Measurements from ENCODE around the gene ALDH6A1. TPM values are rescaled to one million over a fixed set of nuclear protein-coding genes. Genes with fewer than 3 reads are reported as not detected.

ALDH6A1 gene
- total RNA-seq (2013) = 8.7 TPM
- polyA plus RNA-seq = 10 to 100 TPM in 1 of 3 donors, 1 to 10 TPM in 2; 2.5 to 15.1 (median 8.8) TPM
- 2.1 and 4.9 TPM in 2 replicates for polyA minus RNA-seq
- 0.34 to 13.7 (median 8.4) reads per million in 11 experiments for total RNA-seq

- peak within 1 kb of the TSS; percentile 94 to 100 for H3K4me3 Mint-ChIP-seq
- Histone ChIP-seq H3K4me3 (replicated peaks in 1 of 3; ENCODE audit: low read depth in 2 of 3, low read length in 3 of 3) (peak within 1 kb of the TSS; percentile 85 to 86 (median 85)), H3K9ac (ENCODE audit: insufficient read depth, low read length, poor library complexity, severe bottlenecking) (peak within 1 kb of the TSS; percentile 64), H2AFZ (ENCODE audit: insufficient read depth, low read depth, low read length, poor library complexity, severe bottlenecking) (peak within 1 kb of the TSS; percentile 94), H3K36me3 (replicated peaks in 1 of 2; ENCODE audit: control insufficient read depth in 1 of 2, insufficient read depth in 2 of 2, low read length in 2 of 2) (no peaks in the 10 kb centered on the region), H3K27me3 (ENCODE audit: control insufficient read depth in 2 of 2, insufficient read depth in 2 of 2, low read length in 2 of 2) (no peaks in the 10 kb centered on the region), H3K27ac (ENCODE audit: low read depth in 1 of 2, low read length in 2 of 2) (peak within 1 kb of the TSS; percentile 25 to 77), H3K4me2 (replicated peaks; ENCODE audit: extremely low read depth, low read length, poor library complexity, severe bottlenecking) (peak within 1 kb of the TSS; percentile 85), H4K20me1 (ENCODE audit: insufficient read depth, low read length) (no peaks in the 10 kb centered on the region), H3K9me3 (replicated peaks in 1 of 2; ENCODE audit: control insufficient read depth in 1 of 2, insufficient read depth in 1 of 2, low read length in 2 of 2) (no peaks in the 10 kb centered on the region), H3K4me1 (ENCODE audit: control insufficient read depth in 1 of 2, insufficient read depth in 2 of 2, low read length in 2 of 2) (peaks cover 23 to 26% of the 10 kb centered on the region in 2 donors), H3K79me2 (ENCODE audit: insufficient read depth, low read length) (peaks cover 42% of the 10 kb centered on the region)
- WGBS (ENCODE audit: insufficient coverage) = 0% methylated on average over 24 of the region's 46 CpGs
- H3K36me3 Mint-ChIP-seq = no peaks in the 10 kb centered on the region
- DNase-seq = peak; percentile 100
- peaks cover 28% of the 10 kb centered on the region for H3K4me1 Mint-ChIP-seq
- H3K27me3 Mint-ChIP-seq (ENCODE audit: low read depth in 3 of 3) = peaks cover 0 to 3% (median 2%) of the 10 kb centered on the region in 3 donors
- intact Hi-C loops (cut with micrococcal nuclease) = loop anchor here (5.0 kb wide), 1 partner anchor 408 kb away; the partner anchor contains the start of genes ISCA2 (in 2 of the 2) and NPC2 (in 2 of the 2)
- H3K9me3 Mint-ChIP-seq = no peaks in the 10 kb centered on the region
- peak; percentile 6 for TF ChIP-seq CTCF (IDR thresholded peaks at IDR 0.05)
- H3K27ac Mint-ChIP-seq = peak within 1 kb of the TSS; percentile 86 to 97 (median 92)
Measured at GRCh38 chr14:74084277-74085046, at the start of gene ALDH6A1, which contains the start of gene LIN52. ALDH6A1 (minus strand) TSS chr14:74084453; CDS start chr14:74084394, 59 bp downstream. LIN52 (plus strand) TSS chr14:74084956; CDS start chr14:74084975, 19 bp downstream.

- peaks cover 6 to 11% of the 10 kb centered on the region in 2 donors for H3K36me3 Mint-ChIP-seq
- Histone ChIP-seq H3K79me2 (ENCODE audit: insufficient read depth, low read length) (no peaks in the 10 kb centered on the region), H3K9ac (ENCODE audit: insufficient read depth, low read length, poor library complexity, severe bottlenecking) (no peak overlapping the region), H2AFZ (ENCODE audit: insufficient read depth, low read depth, low read length, poor library complexity, severe bottlenecking) (no peak overlapping the region), H3K36me3 (replicated peaks in 1 of 2; ENCODE audit: control insufficient read depth in 1 of 2, insufficient read depth in 2 of 2, low read length in 2 of 2) (no peaks in the 10 kb centered on the region), H4K20me1 (ENCODE audit: insufficient read depth, low read length) (no peaks in the 10 kb centered on the region), H3K4me3 (replicated peaks in 1 of 3; ENCODE audit: low read depth in 2 of 3, low read length in 3 of 3) (no peak overlapping the region), H3K27ac (ENCODE audit: low read depth in 1 of 2, low read length in 2 of 2) (no peak overlapping the region), H3K4me1 (ENCODE audit: control insufficient read depth in 1 of 2, insufficient read depth in 2 of 2, low read length in 2 of 2) (peaks cover 8 to 10% of the 10 kb centered on the region in 2 donors), H3K9me3 (replicated peaks in 1 of 2; ENCODE audit: control insufficient read depth in 1 of 2, insufficient read depth in 1 of 2, low read length in 2 of 2) (no peaks in the 10 kb centered on the region), H3K27me3 (ENCODE audit: control insufficient read depth in 2 of 2, insufficient read depth in 2 of 2, low read length in 2 of 2) (no peaks in the 10 kb centered on the region), H3K4me2 (replicated peaks; ENCODE audit: extremely low read depth, low read length, poor library complexity, severe bottlenecking) (no peak overlapping the region)
- intact Hi-C loops (cut with micrococcal nuclease) = no loop called here
- no peak overlapping the region for H3K4me3 Mint-ChIP-seq
- H3K9me3 Mint-ChIP-seq = peaks cover 0 to 6% (median 0%) of the 10 kb centered on the region in 7 donors
- H3K27ac Mint-ChIP-seq = no peak overlapping the region
- H3K27me3 Mint-ChIP-seq (ENCODE audit: low read depth in 3 of 3) = no peaks in the 10 kb centered on the region
- 100% methylated on average over 1 of the region's 1 CpG for WGBS (ENCODE audit: insufficient coverage)
- peaks cover 9% of the 10 kb centered on the region for H3K4me1 Mint-ChIP-seq
- DNase-seq = no peak
- TF ChIP-seq CTCF (IDR thresholded peaks at IDR 0.05) = no peak
Measured at GRCh38 chr14:74127634-74128033, 43.4 kb upstream of the ALDH6A1 start.

Data from CD14-positive monocyte (primary cell).